SU-DHL-6 (cell line): ENCODE results near the gene RIMS4.

ENCODE experiments used
- EZH2phosphoT487 ChIP-seq: fragments of 200-600 bp; sonication (generic), shearing (Covaris generic); conservative IDR thresholded peaks from 2 replicates; pipeline ENCODE4 v1.6.1; 2018; ENCODE audit warnings: mild to moderate bottlenecking, antibody characterized with exemption, low read length, moderate library complexity, mixed read lengths
- TF ChIP-seq, protein P1 (sequence below): fragments of 200-600 bp; sonication (generic); IDR thresholded peaks from one replicate; pipeline ENCODE4 v1.5.1; 2017; ENCODE audit warnings: antibody characterized with exemption, mild to moderate bottlenecking, low read length, moderate library complexity; ENCODE audit not compliant: insufficient read depth, poor library complexity, severe bottlenecking

GRCh38 chr20:44756011-44756688 lies 54.2 kb downstream of the RIMS4 start:
- TF ChIP-seq, protein P1, sequence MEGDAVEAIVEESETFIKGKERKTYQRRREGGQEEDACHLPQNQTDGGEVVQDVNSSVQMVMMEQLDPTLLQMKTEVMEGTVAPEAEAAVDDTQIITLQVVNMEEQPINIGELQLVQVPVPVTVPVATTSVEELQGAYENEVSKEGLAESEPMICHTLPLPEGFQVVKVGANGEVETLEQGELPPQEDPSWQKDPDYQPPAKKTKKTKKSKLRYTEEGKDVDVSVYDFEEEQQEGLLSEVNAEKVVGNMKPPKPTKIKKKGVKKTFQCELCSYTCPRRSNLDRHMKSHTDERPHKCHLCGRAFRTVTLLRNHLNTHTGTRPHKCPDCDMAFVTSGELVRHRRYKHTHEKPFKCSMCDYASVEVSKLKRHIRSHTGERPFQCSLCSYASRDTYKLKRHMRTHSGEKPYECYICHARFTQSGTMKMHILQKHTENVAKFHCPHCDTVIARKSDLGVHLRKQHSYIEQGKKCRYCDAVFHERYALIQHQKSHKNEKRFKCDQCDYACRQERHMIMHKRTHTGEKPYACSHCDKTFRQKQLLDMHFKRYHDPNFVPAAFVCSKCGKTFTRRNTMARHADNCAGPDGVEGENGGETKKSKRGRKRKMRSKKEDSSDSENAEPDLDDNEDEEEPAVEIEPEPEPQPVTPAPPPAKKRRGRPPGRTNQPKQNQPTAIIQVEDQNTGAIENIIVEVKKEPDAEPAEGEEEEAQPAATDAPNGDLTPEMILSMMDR, result no peak
- no peak for TF ChIP-seq EZH2phosphoT487
